Transverse colon (tissue), 4 donors: ENCODE measurements around the gene AK4.

Source experiments
- POLR2AphosphoS5 ChIP-seq, 3 donors: sonication (generic); formaldehyde crosslinking; IDR thresholded peaks; one replicate each; pipeline ENCODE4 v1.6.1; 2016; ENCODE audit warnings: antibody characterized with exemption in 3 of 3
- TF ChIP-seq, protein P1 (sequence below), 5 experiments: fragments of 200-600 bp in 3 of 5; fragments of 450-650 bp in 2 of 5; sonication (generic) in 3 of 5; IDR thresholded peaks; 1 replicate in 2 of 5; 2 replicates in 3 of 5; pipeline ENCODE4 v1.5.1; 2016 to 2017; ENCODE audit warnings: antibody characterized with exemption in 5 of 5, inconsistent platforms in 3 of 5, mild to moderate bottlenecking in 2 of 5, moderate library complexity in 1 of 5

DNA sequence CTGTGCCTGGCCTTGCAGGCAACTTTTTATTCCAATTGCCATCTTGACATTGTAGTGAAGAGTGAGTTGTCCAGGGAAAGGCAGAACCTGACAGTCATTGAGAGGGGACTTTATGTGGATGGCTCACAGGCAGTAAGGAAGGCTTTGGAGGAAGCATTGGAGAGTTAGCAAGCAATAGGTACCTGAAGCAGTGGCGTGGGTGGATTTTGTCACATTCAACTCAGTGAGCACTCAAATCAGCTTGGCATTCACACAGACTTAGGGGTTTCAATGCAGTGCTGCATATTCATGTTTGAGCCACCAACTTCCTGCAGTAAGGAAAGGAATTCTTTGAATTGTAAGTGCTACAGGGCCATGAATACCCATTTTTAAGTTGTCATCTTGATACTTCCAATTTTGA lies 69.0 kb downstream of the AK4 start:
- no peak for TF ChIP-seq POLR2AphosphoS5 (IDR thresholded peaks at IDR 0.05)
- TF ChIP-seq, protein P1, sequence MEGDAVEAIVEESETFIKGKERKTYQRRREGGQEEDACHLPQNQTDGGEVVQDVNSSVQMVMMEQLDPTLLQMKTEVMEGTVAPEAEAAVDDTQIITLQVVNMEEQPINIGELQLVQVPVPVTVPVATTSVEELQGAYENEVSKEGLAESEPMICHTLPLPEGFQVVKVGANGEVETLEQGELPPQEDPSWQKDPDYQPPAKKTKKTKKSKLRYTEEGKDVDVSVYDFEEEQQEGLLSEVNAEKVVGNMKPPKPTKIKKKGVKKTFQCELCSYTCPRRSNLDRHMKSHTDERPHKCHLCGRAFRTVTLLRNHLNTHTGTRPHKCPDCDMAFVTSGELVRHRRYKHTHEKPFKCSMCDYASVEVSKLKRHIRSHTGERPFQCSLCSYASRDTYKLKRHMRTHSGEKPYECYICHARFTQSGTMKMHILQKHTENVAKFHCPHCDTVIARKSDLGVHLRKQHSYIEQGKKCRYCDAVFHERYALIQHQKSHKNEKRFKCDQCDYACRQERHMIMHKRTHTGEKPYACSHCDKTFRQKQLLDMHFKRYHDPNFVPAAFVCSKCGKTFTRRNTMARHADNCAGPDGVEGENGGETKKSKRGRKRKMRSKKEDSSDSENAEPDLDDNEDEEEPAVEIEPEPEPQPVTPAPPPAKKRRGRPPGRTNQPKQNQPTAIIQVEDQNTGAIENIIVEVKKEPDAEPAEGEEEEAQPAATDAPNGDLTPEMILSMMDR (IDR thresholded peaks at IDR 0.05) = no peak
